ENCODE data around the gene NANOS2.
"Not testable (repeated sequence)": the region's sequence is repeated elsewhere in the genome, so short reads cannot be mapped to it uniquely, and the experiment has no call there.

NANOS2 gene

GRCh38 chr19:45927565-45928261, 13.1 kb upstream of the NANOS2 start:
- DNase-seq (ENCODE audit: low read depth), result peak; percentile 75

DNA sequence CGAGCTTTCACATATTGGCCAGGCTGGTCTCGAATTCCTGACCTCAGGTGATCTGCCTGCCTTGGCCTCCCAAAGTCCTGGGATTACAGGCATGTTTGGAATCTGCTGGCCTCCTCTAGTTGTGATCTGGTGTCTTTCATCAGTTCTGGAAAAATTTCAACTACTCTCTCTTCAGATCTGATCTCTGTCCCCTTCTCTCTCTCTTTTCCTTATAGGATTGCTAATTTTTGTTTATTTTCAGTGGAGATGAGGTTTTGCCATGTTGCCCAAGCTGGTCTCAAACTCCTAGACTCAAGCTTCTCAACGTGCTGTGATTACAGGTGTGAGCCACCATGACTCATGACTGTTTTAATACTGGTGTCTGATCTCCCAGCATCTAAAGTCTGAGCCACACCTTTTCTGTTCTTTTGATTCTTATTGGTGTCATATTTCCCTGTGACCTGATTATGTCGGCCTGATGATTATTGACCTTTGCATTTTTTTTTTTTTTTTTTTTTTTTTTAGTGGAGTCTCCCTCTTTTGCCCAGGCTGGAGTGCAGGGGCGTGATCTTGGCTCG, 10.4 kb upstream of the NANOS2 start:
- no peak for DNase-seq (ENCODE audit: low read depth)

DNA sequence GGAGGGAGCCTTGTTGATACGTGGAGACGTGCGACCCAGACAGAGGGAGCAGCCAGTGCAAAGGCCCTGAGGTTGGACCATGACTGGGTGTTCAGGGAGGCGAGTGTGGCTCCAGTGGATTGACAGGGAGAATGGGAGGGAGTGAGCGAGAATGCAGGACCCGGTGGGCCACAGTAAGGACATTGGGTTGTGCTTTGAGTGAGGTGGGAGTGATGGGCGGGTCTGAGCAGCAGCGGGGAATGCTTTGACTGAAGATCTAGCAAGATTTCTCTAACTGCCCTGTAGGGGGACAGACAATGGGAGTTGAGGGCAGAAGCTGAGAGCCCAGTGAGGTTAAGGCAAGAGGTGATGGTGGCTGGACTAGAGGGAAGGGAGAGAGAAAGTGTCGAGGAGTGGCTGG, 7.7 kb upstream of the NANOS2 start:
- DNase-seq (ENCODE audit: low read depth), result no peak

GRCh38 chr19:45920458-45920857, 5.9 kb upstream of the NANOS2 start:
- no peak for DNase-seq (ENCODE audit: low read depth)

DNA sequence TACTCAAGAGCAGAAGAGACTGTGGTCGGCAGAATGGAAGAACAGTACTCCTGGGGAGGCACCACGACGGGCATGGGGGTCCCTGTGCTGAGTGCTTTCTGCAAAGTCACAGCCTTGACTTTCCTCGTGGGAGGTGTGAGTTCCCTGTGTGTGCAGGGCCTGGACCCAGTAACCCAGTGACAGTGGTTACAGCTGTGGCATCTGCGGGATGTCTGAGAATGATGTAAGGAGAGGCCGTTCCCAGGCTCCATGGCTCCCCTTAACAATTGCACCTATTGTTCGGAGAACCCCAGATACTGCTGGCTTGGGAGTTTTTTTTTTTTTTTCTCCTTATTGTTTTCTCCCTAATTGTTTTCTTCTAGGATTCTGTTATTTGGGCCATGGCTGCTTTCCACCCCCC, 5.1 kb upstream of the NANOS2 start:
- DNase-seq (ENCODE audit: low read depth), result no peak

- no peak for DNase-seq (ENCODE audit: low read depth)
Measured at GRCh38 chr19:45918721-45919120, 4.1 kb upstream of the NANOS2 start.

GRCh38 chr19:45917421-45918091, 3.0 kb upstream of the NANOS2 start:
- no peak for DNase-seq (ENCODE audit: low read depth)

DNA sequence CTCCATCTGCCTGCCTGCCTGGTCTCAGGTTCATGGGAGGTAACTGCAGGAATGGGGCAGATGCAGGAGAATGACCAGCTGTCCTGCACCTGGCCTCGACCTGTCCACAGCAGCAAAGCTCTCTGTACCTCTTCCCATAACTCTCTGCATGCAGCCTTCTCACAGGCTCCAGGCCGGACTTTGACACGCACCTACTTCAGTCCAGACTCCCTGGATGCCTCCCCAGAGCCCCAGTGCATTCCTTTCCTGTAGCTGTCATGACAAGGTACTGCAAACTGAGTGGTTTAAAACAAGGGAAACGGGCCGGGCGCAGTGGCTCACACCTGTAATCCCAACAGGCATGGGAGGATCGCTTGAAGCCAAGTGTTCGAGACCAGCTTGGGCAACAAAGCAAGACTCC, 3.3 kb downstream of the NANOS2 start:
- no peak for DNase-seq (ENCODE audit: low read depth)

DNA sequence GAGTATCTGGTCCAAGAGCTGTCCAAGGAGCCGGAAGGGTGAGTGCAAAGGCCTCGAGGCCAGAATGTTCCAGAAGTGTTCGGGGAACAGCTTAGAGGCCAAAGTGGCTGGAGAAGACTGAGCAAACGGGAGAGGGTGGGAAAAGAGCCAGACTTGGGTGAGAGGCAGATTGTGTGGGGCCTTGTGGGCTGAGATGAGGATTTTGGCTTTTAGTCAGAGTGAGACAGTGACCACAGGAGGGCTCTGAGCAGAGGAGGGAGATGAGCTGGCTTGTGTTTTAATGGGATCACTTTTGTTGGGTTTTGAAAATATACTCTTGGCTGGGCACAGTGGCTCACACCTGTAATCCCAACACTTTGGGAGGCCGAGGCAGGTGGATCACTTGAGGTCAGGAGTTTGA, 5.6 kb downstream of the NANOS2 start:
- no peak for DNase-seq (ENCODE audit: low read depth)

DNA sequence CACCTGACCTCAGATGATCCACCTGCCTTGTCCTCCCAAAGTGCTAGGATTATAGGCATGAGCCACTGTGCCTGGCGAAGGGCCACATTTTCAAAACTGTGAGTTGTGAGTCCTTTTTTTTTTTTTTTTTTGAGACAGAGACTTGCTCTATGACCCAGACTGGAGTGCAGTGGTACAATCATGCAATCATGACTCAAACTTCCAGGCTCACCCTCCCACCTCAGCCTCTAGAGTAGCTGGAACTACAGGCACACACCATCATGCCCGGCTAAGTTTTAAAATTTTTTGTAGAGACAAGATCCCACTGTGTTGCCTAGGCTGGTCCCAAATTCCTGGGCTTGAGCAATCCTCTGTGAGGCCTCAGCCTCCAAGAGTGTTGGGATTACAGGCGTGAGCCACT, 8.4 kb downstream of the NANOS2 start:
- DNase-seq (ENCODE audit: low read depth), result no peak

- no peak for DNase-seq (ENCODE audit: low read depth)
Measured at GRCh38 chr19:45905011-45905410, 9.6 kb downstream of the NANOS2 start.

GRCh38 chr19:45902651-45903625, 11.6 kb downstream of the NANOS2 start:
- DNase-seq (ENCODE audit: low read depth), result peak; percentile 100

DNA sequence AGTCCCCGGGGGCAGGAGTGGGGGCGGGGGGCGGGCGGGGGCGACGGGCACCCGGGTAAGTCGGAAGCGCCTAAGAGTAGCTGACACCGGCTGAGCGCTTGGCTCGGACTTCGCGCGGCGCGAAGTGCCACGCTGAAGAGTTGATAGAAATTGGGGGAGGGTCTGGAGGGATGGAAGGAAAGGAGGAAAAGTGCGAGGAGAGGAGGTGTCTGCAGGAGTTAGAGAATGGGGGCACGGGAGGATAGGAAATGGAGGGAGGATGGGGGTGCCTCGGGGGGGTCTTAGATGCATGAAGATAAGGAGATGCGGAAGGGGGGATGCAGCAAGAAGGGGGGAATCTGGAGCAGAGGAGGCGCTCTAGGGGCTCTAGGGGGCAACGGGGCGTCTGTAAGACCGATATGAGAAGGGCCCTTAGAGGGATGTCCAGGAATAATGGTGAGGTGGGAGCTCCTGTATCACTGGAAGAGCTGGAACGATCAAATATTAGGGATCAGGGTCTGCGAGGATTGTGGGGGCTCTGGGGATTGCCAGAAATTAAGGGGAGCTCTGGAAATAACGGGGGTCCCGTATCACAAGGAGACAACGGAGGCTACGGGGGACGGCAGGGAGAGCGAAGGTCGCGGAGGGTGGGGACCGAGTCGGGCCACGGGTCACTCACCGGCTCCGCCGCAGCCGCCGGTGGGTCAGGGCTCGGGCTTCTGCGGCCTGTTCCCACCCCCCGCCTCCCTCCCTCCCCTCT, 12.5 kb downstream of the NANOS2 start, which contains the start of gene MYPOP:
MYPOP (minus strand) TSS at position 702 of the 739 bp plus-strand sequence. CDS start 840 bp downstream, outside the sequence.
- no peak for DNase-seq (ENCODE audit: low read depth)

DNA sequence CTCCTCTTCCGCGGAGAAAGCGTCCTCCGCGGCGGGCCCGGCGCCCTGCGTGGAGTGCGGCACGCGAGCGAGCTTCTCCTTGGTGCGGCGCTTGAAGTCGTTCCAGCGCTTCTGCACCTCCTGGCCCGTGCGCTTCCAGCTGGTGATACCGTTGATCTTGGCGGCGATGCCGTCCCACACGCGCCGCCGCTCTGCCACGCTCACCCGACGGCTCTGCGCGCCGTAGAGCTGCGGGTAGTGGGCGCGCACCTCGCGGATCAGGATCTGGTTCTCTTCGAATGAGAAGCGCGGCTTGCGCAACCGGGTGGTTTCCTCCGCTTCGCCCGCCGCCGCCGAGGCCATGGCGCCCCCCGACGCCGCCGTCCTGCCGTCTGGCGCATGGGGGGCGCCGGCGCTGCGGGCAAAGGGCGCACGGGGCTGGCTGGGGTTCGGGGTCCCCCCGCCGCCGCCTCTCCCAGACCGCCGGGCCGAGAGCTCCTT, 13.1 kb downstream of the NANOS2 start:
- no peak for DNase-seq (ENCODE audit: low read depth)

GRCh38 chr19:45900738-45901431, 13.7 kb downstream of the NANOS2 start:
- no peak for DNase-seq (ENCODE audit: low read depth)

DNA sequence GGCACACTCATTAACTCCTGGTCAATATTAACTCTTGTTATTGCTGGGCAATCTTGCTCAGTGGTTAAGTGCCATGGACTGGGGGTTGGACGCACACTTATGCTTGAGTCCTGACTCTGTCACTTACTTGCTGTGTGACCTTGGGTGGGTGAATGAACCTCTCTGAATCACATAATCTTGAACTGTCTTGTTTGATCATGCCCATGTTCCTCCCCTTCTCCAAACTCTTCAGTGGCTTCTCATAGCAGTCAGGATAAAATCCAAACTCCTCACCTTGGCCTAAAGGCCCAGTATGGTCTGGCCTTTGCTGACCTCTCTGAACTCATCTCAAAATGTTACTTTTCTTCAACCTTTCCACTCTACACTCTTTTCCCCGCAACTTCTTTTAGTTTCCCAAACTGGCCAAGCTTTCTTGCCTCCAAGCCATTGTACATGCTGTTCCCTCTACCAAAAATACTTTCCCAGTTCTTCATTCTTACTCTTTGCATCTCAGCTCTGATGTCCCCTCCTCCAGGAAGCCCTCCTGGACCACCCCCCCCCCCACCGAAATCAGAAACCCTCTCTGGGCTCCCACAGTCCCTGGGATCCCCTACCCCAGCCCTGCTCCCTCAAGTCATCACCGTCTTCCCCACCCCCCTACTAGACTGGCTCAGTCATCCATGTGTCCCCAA, 14.5 kb downstream of the NANOS2 start:
- no peak for DNase-seq (ENCODE audit: low read depth)

GRCh38 chr19:45899253-45899652, 15.3 kb downstream of the NANOS2 start:
- no peak for DNase-seq (ENCODE audit: low read depth)

DNA sequence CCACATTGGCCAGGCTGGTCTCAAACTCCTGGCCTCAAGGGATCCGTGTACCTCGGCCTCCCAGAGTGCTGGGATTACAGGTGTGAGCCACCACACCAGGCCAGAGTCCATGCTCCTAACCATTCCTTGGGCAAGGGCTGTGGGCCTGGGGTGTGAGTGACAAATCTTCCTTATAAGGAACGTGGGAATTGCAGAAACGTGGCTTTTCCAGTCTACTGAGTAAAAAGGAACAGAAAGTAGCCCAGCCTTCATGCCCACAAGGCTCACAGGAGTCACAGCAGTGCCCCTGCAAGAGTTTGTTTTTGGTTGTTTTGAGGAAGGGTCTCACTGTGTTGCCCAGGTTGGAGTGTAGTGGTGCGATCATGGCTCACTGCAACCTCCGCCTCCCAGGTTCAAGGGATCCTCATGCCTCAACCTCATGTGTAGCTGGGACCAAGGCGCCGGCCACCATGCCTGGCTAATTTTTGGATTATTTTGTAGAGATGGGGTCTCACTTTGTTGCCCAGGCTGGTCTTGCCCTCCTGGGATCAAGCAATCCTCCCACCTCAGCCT, 17.2 kb downstream of the NANOS2 start:
- DNase-seq (ENCODE audit: low read depth), result no peak

GRCh38 chr19:45895983-45896599, 18.5 kb downstream of the NANOS2 start:
- DNase-seq (ENCODE audit: low read depth), result not testable (repeated sequence)
